ENCODE data around the gene PRKACB. TPM values are rescaled to one million over a fixed set of nuclear protein-coding genes. Genes with fewer than 3 reads are reported as not detected.
A peak's percentile ranks its signal among the peaks of the same experiment; 100 is the strongest.

PRKACB gene
- total RNA-seq, 1 experiment from 2014 or later, result 3.4 TPM

- TF ChIP-seq CTCF (IDR thresholded peaks at IDR 0.05; ENCODE audit: insufficient read depth in 1 of 2, low read depth in 1 of 2, low read length in 1 of 2, severe bottlenecking in 1 of 2, unreplicated experiment in 1 of 2), result no peak
- no peaks in the 10 kb centered on the region for H3K4me1 ChIP-seq
- H3K4me3 Mint-ChIP-seq (ENCODE audit: unreplicated experiment), result no peak overlapping the region
- no peaks in the 10 kb centered on the region for H3K27me3 Mint-ChIP-seq (ENCODE audit: insufficient read depth, unreplicated experiment)
- ChIA-PET CTCF (no interaction called here), POLR2A (no interaction called here)
- no peak overlapping the region for H3K4me3 ChIP-seq (ENCODE audit: low read depth, low read length)
- no peaks in the 10 kb centered on the region for H3K9me3 Mint-ChIP-seq (ENCODE audit: unreplicated experiment)
- BruUV-seq (replicated peaks), result no TSS peak
- intact Hi-C loops (cut with micrococcal nuclease; ENCODE audit: unreplicated experiment), result no loop called here
- H3K9me3 ChIP-seq, result no peaks in the 10 kb centered on the region
- DNase-seq, result no peak
- no peaks in the 10 kb centered on the region for H3K27me3 ChIP-seq (replicated peaks; ENCODE audit: control insufficient read depth, insufficient read depth, low read length)
- H3K36me3 Mint-ChIP-seq (ENCODE audit: insufficient read depth, unreplicated experiment), result no peaks in the 10 kb centered on the region
- H3K27ac Mint-ChIP-seq (ENCODE audit: unreplicated experiment), result no peak overlapping the region
- no peaks in the 10 kb centered on the region for H3K4me1 Mint-ChIP-seq (ENCODE audit: low read depth, unreplicated experiment)
- H3K36me3 ChIP-seq (ENCODE audit: control insufficient read depth, insufficient read depth, low read length), result no peaks in the 10 kb centered on the region
Observed at GRCh38 chr1:84245563-84245962, 101.5 kb downstream of the PRKACB start.

- H3K4me3 ChIP-seq (ENCODE audit: low read depth, low read length), result no peak overlapping the region
- Mint-ChIP-seq H3K4me1 (ENCODE audit: low read depth, unreplicated experiment) (no peaks in the 10 kb centered on the region), H3K27me3 (ENCODE audit: insufficient read depth, unreplicated experiment) (no peaks in the 10 kb centered on the region), H3K36me3 (ENCODE audit: insufficient read depth, unreplicated experiment) (no peaks in the 10 kb centered on the region), H3K4me3 (ENCODE audit: unreplicated experiment) (no peak overlapping the region), H3K9me3 (ENCODE audit: unreplicated experiment) (no peaks in the 10 kb centered on the region), H3K27ac (ENCODE audit: unreplicated experiment) (no peak overlapping the region)
- H3K4me1 ChIP-seq, result no peaks in the 10 kb centered on the region
- CTCF ChIA-PET, result no interaction called here
- H3K9me3 ChIP-seq, result no peaks in the 10 kb centered on the region
- no peaks in the 10 kb centered on the region for H3K36me3 ChIP-seq (ENCODE audit: control insufficient read depth, insufficient read depth, low read length)
- TF ChIP-seq CTCF (IDR thresholded peaks at IDR 0.05; ENCODE audit: insufficient read depth in 1 of 2, low read depth in 1 of 2, low read length in 1 of 2, severe bottlenecking in 1 of 2, unreplicated experiment in 1 of 2), result no peak
- POLR2A ChIA-PET, result no interaction called here
- intact Hi-C loops (cut with micrococcal nuclease; ENCODE audit: unreplicated experiment), result no loop called here
- BruUV-seq (replicated peaks), result no TSS peak
- H3K27me3 ChIP-seq (replicated peaks; ENCODE audit: control insufficient read depth, insufficient read depth, low read length), result no peaks in the 10 kb centered on the region
- DNase-seq, result no peak
Observed at GRCh38 chr1:84246213-84246612, 102.1 kb downstream of the PRKACB start.

- DNase-seq, result peak; percentile 13 to 43
- ChIA-PET POLR2A (no interaction called here), CTCF (no interaction called here)
- no peaks in the 10 kb centered on the region for H3K27me3 Mint-ChIP-seq (ENCODE audit: insufficient read depth, unreplicated experiment)
- no peaks in the 10 kb centered on the region for H3K4me1 Mint-ChIP-seq (ENCODE audit: low read depth, unreplicated experiment)
- intact Hi-C loops (cut with micrococcal nuclease; ENCODE audit: unreplicated experiment), result no loop called here
- H3K9me3 Mint-ChIP-seq (ENCODE audit: unreplicated experiment), result no peaks in the 10 kb centered on the region
- Histone ChIP-seq H3K36me3 (ENCODE audit: control insufficient read depth, insufficient read depth, low read length) (no peaks in the 10 kb centered on the region), H3K4me3 (ENCODE audit: low read depth, low read length) (no peak overlapping the region), H3K27me3 (replicated peaks; ENCODE audit: control insufficient read depth, insufficient read depth, low read length) (no peaks in the 10 kb centered on the region), H3K9me3 (no peaks in the 10 kb centered on the region), H3K4me1 (no peaks in the 10 kb centered on the region)
- no TSS peak for BruUV-seq (replicated peaks)
- TF ChIP-seq CTCF (IDR thresholded peaks at IDR 0.05; ENCODE audit: insufficient read depth in 1 of 2, low read depth in 1 of 2, low read length in 1 of 2, severe bottlenecking in 1 of 2, unreplicated experiment in 1 of 2), result no peak
- no peak overlapping the region for H3K27ac Mint-ChIP-seq (ENCODE audit: unreplicated experiment)
- peak overlapping the region; percentile 38 for H3K4me3 Mint-ChIP-seq (ENCODE audit: unreplicated experiment)
- no peaks in the 10 kb centered on the region for H3K36me3 Mint-ChIP-seq (ENCODE audit: insufficient read depth, unreplicated experiment)
Observed at GRCh38 chr1:84247425-84248220, 103.6 kb downstream of the PRKACB start.
